OCI-M2 (cell line): ENCODE data around the gene C1QC.

Source experiments
- DNase-seq: peaks from one replicate; lab custom pipeline; 2025; ENCODE audit not compliant: unreplicated experiment; lab: John Stamatoyannopoulos, UW

Gene C1QC

GRCh38 chr1:22677931-22678896, 34.8 kb downstream of the C1QC start:
- DNase-seq = no peak

DNA sequence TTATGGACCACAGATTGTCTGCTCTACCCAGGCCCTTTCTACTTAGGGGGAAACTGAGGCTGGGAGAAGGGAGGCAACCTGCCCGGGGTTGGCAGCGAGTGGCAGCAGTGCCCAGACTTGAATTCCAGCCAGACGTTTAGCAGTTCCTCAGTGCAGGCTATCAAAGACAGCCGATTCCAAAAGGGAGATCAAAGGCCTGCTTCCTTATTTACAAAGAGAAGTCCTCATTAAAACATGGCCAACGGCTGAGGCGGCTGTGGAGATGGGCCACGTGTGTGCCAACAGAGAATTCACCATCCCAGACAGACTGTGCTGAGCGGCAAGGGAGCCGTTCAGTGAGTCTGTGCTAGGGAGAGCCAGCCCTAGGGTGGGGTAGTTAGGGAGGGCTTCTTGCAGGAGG, 37.3 kb downstream of the C1QC start:
- DNase-seq = no peak

DNA sequence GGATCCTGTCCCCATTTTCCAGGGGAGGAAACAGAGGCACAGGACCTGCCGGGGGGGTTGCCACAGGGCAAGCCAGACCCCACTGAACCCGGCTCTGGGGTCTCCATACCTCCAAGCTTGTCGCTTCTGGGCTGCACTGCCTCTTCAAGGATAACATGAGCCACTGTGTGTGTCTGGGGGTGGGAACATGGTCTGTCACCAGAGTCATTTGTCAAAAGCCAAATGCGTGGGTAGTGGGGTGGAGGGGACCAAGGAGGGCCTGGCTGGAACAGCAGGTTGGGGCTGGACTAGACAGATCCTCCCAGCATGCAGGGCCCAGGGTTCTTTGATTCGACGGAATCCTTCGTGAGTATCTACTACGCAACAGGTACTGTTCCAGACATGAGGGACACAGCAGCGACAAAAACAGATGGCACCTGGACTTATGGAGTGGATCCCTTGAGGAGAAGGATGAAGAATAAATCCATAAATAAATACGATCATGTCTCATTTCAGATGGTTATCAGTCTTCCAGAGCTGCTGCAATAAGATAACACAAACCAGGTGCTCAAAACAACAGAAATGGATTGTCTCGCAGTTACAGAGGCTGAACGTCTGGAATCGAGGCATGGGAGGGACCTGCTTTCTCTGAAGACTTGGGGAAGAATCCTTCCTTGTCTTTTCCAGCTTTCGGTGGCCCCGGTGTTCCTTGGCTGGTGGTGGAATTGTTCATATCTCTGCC, 38.3 kb downstream of the C1QC start:
- no peak for DNase-seq

DNA sequence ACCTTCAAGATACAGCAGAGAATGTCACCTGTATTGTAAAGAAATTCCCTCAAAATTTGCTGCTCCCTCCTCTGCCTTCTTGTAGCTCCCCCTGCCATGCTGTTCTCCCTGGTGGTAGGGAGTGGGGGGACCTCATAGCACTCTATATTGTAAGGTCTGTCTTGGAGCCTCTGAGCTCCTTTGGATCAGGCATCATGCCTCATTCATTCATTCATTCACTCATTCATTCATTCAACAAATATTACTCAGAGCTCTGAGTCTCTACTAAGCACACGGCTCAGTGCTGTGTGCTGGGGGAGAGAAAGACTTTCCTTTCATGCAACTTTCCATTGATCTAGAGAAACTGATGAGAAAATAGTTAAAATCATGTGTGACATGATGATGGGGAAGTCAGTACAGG, 40.1 kb downstream of the C1QC start:
- no peak for DNase-seq

GRCh38 chr1:22685591-22686059, 42.2 kb downstream of the C1QC start:
- DNase-seq = no peak

DNA sequence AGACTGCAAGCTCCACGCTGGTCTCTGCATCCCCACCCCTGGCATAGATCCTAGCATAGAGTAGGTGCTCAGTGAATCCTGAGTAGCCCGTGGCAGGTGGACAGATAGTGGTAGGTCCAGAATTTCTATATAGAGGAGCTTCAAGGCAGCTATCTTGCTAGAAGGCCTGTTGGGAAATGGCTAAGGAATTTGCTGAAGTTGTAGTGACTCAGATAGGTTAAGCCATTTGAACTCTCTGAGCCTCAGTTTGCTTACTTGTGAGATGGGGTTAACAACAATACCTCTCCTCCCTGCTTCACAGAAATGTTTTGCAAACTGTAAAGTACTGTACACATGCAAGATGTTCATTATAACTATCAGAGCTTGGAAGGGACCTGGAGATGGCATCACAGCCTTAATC, 43.8 kb downstream of the C1QC start:
- no peak for DNase-seq

DNA sequence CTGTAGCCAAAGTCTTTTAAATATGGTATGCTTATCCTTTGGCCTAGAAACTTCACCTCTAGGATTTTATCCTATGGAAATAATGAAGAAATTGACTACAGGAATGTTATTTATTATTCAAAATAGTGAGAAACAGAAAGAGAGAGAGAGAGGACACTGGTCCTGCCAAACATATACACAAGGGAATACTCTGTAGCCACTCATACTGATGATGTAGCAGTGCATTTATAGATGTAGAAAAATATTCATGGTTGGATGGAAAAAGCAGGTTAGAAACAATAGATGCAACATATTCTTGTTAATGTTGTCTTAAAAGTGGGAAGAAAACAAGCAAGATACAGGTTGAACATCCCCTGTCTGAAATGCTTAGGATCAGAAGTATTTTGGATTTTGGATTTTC, 45.0 kb downstream of the C1QC start:
- no peak for DNase-seq

GRCh38 chr1:22689505-22689904, 46.1 kb downstream of the C1QC start:
- no peak for DNase-seq

DNA sequence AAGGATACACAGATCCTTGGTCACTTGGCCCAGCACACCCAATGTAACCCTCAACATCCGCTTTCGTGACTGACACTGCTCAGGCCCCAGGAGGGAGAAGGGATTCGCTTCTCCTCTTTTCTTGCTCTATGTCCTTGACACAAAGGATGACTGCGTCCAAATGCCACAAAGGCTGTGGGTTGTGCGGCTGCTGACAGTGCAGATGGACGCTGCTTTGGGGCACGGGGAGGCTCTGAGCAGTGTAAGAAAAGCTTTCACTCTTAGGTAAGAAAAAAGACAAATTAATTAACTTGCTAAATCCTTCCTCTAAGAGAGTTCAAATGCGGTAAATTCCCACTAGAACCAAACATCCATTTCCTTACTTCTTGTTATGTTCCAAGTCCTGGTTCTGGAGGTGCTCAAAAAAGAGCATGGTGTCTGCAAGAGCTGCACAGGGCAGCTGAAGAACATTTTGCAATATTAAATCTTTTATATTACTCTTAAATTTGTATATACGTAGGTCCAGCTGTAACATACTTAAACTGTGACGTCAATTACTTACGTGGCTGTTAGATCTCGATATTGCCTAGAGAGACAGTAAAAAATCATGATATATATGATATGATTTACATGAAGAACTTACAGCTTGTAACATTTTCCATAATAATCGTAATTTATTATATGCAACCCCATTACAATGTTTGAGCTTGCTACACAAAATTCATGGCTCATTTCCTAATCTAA, 47.8 kb downstream of the C1QC start:
- no peak for DNase-seq

DNA sequence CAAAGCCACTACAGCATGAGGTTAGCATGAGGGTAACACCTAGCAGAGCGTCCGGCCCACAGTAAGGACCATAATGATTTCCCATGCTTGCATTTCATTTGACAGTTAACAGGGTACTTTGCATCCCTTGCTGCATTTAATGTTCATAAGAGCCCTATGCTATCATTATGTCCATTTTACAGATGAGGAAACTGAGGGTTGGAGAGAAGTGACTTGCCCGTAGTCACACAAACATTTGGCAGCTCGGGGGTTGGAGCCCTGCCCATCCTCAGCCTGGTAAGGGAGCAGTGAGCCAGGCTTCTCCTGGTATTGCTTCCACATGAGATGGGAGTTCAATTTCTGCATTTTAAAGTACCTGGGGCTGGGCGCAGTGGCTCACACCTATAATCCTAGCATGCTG, 50.7 kb downstream of the C1QC start:
- DNase-seq = no peak

DNA sequence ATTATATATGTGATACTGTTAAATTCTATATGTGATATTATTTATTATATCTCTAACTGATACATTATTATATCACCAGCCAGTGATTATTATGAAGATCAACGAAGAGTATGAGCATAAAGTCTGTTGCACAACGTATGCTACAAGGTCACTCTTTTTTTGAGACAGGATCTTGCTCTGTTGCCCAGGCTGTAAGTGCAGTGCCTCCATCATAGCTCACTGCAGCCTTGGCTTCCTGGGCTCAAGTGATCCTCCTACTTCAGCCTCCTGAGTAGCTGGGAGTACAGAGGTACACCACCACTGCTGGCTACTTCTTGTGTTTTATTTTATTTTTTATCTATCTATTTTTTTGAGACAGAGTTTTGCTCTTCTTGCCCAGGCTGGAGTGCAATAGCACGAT, 53.2 kb downstream of the C1QC start:
- DNase-seq = no peak
